HG02798 (cell line): ENCODE results near the gene KCNC4.

Experiments
- ATAC-seq: cut with Tn5 transposase; IDR thresholded peaks from one replicate; pipeline ENCODE4 v1.9.1; 2021; ENCODE audit warnings: mild to moderate bottlenecking; ENCODE audit not compliant: unreplicated experiment, poor library complexity

The KCNC4 gene

DNA sequence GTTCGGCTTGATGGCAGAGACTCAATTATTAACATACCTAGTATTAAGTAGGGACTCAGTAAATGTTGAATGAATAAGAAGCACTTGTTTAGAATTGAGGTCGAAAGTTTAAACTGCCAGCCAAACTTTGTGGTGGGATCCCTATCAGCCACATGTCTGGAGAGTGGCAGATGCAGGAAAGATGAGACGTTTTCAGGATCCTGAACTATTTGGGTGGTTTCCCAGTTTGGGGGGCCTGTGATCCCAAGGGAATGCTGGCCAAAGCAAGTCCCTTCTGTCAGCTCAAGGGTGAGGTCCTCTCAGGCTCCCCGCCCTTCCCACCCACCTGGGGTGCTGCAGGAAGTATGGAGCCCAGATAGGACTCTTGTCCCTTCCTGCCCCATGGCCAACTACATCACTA, 38.6 kb downstream of the KCNC4 start:
- ATAC-seq, result no peak

DNA sequence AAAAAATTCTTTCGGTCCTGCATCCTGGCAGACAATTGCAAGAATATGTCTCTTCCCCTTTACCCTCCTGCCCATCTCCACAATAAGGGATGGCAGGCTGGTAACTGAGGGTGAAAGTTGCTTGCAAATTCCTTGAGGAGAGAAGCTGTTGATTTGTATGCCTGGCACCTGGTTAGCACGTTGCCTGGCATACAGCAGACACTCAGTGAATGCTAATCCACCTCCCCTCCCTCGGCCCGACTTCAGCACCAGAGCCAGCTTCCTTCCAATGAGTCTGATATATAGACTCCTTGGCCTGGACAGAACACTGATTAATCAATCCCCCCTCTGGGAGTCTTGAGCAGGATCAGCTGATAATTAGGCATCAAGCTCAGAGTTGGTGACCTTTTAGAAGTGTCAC, 39.1 kb downstream of the KCNC4 start:
- ATAC-seq, result no peak

DNA sequence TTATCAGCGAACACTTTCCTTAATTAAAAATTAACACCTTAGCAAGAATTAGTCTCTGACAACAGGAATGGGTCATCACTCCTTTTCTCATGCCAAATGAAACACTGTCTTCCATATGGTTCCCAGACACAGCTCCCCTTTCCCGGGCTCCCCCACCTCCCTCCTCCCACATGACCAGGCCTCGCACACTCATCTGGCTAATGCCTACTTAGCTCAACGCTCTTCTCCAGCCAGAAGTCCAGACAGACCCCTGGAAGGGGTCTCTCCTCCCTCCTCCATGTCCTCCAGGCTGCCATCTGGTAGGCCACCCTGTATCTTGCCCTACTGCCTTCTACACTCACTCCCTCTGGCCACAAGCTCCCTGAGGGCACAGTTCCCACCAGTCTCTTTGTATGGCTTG, 39.9 kb downstream of the KCNC4 start:
- no peak for ATAC-seq

DNA sequence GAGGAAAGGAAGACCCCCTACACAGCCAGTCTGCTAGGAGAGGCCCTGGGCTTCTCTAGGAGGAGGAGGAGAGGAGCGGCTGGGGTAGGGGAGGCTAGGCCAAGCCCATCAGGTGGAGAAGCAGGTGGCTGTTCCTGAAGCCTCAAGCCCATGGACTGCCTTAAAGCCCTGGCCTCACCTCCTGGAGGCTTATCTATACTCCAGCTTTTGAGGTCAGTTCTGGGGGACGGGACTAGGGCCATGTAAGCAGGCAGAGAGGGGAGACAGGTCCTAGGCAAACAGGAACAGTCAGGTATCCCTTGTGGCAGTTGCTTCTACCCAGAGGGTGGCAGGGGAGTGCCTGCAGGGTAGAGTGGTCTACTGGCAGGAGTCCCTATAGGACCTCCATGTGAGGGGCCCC, 40.6 kb downstream of the KCNC4 start:
- no peak for ATAC-seq

DNA sequence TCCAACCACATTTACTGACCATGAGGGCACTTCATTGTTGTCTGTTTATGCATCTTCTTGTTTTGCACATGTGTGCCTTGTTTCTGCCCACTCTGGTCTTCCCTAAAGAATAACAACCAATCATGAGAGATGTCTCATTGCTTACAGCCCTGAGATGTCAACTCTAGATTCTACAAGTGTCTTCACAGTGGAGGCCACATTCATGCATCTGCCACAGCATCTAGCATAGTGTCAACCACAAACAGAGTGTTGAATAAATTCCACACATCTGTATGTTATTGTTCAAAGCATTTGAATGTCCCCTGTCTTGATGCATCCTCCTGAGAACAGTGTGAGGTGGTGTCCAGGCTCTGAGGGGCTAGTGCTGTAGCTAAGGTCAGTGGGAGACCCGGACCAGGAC, 43.1 kb downstream of the KCNC4 start:
- no peak for ATAC-seq

DNA sequence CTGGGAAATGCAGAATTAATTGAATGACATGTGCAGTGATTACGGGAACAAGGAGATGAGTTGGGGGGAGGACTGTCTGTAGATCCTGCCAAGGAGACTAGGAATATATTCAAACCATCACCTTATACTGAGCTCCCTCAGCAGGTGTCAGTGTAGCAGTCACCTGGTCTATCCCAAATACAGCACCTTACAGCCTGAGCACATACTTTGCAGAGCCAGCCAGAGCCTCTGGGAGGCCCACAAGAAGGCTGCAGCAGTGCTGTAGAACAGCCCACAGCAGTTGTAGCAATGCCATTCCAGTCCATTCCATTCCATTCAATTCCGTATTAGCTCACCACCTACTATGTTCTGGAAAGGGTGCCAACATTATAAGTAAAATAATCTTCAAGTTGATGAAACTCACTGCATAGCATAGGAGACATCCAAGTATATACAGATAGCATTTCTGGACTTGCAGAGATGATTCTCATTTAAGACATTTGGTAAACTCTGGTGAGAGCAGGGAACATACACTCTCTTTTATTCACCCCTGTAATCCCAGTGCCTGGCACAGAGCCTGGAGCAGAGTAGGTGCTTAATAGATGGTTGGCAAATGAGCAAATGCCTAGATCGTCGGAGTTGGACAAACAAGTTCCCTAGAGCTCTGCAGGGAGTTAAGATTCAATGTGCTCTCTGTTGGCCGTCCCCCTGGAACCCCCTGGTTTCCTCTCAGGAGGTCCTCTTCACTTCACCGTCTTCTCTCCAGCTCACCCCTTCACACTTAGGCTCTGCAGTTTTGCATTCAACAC, 44.7 kb downstream of the KCNC4 start:
- no peak for ATAC-seq

DNA sequence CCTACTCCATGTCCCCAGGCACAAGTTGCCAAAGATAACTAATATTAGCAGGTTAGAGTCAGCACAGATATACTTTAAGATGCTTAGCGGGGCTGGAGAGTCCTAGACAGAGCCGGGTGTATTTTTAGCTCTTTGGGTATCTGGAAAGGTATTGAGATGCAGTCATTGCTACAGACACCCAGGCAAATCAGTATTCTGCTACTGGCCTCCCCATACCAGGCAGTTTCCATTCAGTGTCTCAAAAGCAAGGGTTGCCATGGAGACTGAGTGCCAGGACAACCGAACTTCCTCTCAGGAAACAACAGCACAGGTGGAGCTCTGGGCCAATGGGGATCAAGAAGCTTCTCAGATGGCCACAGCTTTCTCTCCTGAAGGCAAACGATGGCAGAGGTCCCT, 45.3 kb downstream of the KCNC4 start:
- no peak for ATAC-seq

DNA sequence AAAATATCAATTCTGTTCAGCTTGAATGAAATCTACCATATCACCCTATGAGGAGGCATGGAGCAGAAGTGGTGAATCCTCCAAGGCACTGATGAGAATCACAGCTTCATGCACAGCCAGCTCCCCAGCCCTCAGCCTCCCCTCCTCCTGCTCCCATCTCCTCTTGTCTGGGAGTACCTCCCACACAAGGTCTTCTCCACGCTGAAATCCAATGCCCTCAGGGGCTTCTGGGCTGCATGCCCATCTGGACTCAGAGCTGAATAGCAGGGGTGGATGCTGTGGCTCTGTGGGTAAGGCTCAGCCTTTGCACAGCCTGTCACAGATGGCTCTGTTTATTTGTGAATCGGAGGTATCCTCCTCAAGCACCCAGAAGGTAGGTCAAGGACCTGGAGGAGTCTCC, 48.6 kb downstream of the KCNC4 start:
- ATAC-seq, result no peak

DNA sequence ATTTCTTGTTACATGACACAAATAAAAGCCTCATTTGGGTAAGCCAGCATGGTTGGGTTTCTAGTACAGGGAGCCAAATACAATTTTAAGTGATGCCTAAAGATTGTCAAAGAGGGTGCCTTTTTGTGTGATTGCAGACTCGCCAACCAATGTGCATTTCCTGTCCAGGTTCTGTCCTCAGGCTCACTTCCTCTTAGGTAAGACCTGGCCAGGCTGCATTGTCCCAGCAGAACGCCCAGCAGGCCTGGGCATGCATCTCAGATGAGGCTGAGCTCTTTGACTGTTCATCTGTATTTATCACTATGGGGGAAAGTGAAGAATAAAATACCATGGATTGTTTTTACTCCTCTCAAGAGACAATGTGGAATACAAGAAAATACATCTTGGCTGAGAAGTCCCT, 49.7 kb downstream of the KCNC4 start:
- no peak for ATAC-seq
